Gastroesophageal sphincter (tissue), 3 donors: ENCODE data around the gene KRTAP19-1.

Source experiments
- CTCF ChIP-seq, 4 experiments: fragments of 200-600 bp in 2 of 4; fragments of 450-650 bp in 2 of 4; sonication (generic) in 1 of 4; IDR thresholded peaks; one replicate each; pipeline ENCODE4 v1.5.1; 2017 to 2019; ENCODE audit warnings: antibody characterized with exemption in 4 of 4, mild to moderate bottlenecking in 2 of 4, moderate library complexity in 2 of 4
- POLR2A ChIP-seq, 2 donors: fragments of 450-650 bp; IDR thresholded peaks; one replicate each; pipeline ENCODE4 v1.6.1; 2017; ENCODE audit warnings: antibody characterized with exemption in 2 of 2, mild to moderate bottlenecking in 2 of 2, moderate library complexity in 1 of 2

GRCh38 chr21:30430170-30430655 lies 50.0 kb downstream of the KRTAP19-1 start, which contains the start of gene KRTAP13-4:
- no peak for TF ChIP-seq CTCF (IDR thresholded peaks at IDR 0.05)
- TF ChIP-seq POLR2A (IDR thresholded peaks at IDR 0.05): no peak
